GM18520 (cell line): ENCODE measurements around the gene IREB2.
"Not testable (repeated sequence)": the region's sequence is repeated elsewhere in the genome, so short reads cannot be mapped to it uniquely, and the experiment has no call there.

Experiments
- ATAC-seq: cut with Tn5 transposase; IDR thresholded peaks from one replicate; pipeline ENCODE4 v1.9.1; 2021; ENCODE audit not compliant: unreplicated experiment

IREB2 gene

GRCh38 chr15:78431955-78432354 lies 6.1 kb upstream of the IREB2 start:
- no peak for ATAC-seq

- no peak for ATAC-seq
Observed at GRCh38 chr15:78432664-78433063, 5.4 kb upstream of the IREB2 start.

DNA sequence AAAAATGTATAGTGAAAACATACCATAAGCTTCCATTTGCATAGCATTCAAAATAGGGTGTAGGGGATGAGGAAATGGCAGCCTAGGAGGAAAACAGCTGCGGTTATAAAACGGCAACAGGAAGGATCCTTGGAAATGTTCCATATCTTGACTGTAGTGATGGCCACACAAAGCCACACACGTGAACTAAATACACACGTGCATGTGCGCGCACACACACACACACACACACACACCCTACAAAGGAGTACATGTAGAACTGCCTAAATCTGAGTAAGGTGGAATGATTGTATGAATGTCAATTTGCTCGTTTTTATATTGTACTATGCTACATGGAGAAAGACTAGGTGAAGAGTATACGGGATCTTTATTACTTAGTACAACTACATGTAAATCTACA lies 3.9 kb upstream of the IREB2 start:
- ATAC-seq = no peak

GRCh38 chr15:78434711-78435110 lies 3.3 kb upstream of the IREB2 start:
- ATAC-seq = not testable (repeated sequence)

GRCh38 chr15:78437107-78437761 lies 782 bp upstream of the IREB2 start:
- ATAC-seq = no peak

DNA sequence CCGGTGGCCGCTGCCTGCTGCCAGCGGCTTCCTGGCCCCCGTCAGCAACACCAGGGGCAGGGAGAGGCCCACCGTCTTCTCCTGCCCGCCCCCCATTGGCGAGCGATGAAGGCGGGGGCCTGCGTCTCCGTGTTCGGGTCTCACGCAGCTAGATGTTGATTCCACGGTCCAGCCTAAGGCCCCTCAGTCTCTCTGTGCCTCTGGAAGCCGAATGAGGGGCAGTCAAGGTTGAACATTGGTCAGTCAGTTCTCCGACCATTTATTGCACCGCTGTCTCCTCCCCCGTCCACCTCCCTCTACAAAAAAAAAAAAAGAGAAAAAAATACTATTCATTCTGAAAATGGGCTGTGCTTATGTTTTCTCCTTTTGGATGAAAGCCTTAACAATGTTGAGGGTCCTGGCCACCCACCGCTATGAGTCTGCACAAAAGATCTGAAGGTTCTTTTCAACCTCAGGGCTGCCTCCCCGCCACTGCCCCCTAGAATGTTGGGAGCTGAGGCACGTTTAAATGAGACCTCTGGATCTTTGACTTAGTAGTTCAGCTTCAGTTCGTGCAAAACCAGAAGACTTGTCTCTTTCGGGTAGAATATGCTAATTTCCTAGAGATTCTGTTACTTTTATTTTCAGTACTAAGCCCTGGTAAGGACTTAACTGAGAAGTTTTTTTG lies 736 bp downstream of the IREB2 start:
- ATAC-seq = no peak

GRCh38 chr15:78440375-78441373 lies 2.7 kb downstream of the IREB2 start:
- ATAC-seq = no peak

DNA sequence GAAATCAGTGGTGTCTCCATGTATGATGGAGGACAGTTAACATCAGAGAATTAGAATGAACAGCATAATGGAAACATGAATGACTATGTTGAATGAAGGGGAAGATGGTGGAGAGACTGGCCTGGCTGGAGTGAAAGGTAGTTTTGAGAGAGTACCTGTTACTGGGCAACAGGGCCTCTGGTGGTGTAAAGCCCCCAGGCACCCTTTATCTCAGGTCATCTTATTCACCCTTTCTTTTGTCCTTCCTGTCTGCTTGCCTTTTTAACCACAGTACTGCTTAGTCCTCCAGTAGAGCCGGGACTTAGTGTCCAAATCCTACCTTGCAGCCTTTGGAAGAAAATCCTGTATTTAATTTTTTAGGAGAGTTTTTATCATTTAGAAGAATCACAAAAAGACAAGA lies 6.2 kb downstream of the IREB2 start:
- no peak for ATAC-seq

DNA sequence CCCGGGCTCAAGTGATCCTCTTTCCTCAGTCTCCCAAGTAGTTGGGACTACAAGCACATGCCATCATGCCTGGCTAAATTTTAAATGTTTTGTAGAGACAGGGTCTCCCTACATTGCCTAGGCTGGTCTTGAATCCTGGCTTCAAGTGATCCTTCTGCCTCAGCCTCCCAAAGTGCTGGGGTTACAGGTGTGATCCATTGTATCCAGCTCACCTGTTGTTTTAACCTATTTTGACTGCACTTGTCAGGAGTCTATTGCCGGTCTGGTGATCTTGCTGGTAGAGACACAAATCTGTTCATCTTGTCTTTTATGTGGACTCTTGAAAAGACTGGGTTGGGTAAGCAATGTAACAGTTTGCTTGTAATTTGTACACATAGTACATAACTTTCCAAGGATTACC lies 7.9 kb downstream of the IREB2 start:
- no peak for ATAC-seq

DNA sequence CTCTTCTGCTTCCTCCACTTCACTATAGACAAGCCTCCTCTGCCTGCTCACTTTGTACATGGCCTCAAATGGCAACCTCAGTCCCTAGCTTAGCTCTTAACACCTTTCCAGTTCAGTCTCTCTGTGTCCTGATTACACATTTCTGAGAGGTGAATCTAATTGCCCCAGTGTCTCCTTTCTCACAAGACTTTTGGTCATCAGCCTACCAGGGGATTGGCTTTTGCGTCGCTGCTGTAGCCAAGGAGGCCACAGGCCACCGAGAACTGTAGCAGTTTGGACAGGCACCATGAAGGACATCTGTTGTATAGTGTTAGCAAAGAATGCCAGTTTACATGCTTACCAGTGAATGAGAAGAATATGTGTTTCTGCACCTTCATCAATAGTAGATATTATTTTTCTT lies 8.5 kb downstream of the IREB2 start:
- ATAC-seq = no peak

DNA sequence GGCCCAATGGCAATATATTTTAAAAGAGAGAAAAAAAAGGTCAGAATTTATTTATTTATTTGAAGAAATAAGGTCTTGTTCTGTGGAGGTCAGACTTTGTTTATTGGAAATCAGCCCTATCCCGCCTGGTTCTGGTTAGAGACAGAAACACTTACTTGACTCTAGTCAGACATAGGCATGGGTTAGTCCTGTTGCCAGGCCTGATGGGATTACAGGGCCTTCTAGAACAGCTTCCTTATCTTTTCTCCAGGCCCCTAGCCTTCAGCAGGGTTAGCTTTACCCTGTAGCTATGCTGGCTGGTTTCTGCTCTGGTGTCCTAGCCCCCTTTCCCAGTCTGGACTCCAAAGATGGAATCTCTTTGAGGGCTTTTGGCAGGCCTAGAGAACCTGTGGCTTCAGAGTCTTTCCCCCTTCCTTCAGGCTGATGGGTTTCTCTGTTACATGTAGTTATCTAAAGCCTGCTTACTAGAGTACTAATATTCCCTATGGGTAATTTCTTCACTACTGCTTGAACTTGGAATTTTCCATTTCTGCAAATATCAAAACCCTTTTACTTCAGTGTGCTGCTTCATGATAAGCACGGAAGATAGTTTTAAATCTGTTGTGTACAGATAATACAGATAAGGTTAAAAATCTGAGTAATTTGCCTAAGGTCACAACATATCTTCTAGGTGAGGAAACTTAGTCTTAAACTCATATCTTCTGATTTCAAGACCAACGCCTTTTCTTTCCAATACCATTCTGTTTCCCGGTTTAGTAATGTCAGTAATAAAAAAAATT lies 10.6 kb downstream of the IREB2 start:
- no peak for ATAC-seq

GRCh38 chr15:78449220-78449999 lies 11.4 kb downstream of the IREB2 start:
- no peak for ATAC-seq

DNA sequence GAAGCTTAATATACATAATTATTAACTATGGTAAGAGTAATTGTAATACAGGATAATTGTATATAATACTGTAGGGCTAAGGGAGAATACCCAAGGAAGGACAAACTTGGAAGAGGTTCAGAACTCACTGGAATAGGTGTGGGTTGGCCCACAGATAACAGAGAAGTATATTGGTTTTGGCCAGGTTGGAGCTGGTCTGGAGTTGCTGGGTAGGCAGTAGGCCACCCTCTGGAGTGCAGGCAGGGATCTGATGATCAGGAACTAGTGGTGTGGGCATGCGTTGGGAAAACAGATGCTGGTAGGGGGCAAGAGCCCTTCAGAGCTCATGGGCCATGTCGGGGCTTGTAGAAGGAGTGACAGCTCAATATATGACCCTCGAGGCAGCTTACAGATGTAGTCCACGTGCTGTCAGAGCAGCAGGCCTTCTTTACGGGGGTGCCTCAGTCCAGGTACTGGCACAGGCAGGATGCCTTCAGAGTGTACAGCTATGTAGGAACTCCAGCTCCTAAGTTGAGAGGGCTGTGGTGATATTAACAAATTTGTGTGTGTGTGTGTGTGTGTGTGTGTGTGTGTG lies 12.4 kb downstream of the IREB2 start:
- no peak for ATAC-seq

- no peak for ATAC-seq
Observed at GRCh38 chr15:78452485-78452884, 14.5 kb downstream of the IREB2 start.

- ATAC-seq = no peak
Observed at GRCh38 chr15:78453447-78453846, 15.4 kb downstream of the IREB2 start.

DNA sequence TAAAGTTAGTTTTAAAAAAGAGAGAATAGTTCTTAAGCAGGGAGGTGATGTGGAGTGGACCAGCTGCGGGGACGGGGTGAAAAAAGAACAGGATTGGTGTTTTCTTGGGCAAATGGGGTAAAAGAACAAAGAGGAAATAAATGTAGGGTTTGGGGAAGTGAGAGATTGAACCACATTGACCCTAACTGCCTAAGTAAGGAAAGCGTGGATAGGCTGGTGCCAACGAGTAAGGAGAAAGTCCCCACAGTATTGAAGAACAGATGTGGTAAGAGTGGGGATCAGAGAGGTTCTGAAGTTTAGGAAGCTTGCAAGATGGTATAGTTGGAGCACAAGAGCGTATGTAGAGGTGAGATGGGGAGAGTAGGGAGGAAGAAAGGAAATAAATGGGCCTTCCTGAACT lies 17.0 kb downstream of the IREB2 start:
- no peak for ATAC-seq

GRCh38 chr15:78455749-78456148 lies 17.7 kb downstream of the IREB2 start:
- ATAC-seq = no peak

DNA sequence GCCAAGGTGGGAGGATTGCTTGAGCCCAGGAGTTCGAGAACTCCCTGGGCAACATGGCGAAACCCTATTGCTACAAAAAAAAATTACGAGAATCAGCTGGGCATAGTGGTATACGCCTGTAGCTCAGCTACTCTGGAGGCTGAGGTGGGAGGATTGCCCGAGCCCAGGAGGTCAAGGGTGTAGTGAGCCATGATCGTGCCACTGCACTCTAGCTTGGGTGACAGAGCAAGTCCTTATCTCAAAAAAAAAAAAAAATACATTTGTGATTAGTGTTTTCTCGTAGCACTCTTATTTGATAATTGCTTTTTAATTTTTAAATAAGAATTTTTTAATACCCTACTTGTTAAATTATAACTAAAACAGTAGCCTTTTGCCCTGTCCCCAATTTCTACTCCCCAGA lies 18.4 kb downstream of the IREB2 start:
- ATAC-seq = no peak

- ATAC-seq = no peak
Observed at GRCh38 chr15:78457101-78457500, 19.1 kb downstream of the IREB2 start.

DNA sequence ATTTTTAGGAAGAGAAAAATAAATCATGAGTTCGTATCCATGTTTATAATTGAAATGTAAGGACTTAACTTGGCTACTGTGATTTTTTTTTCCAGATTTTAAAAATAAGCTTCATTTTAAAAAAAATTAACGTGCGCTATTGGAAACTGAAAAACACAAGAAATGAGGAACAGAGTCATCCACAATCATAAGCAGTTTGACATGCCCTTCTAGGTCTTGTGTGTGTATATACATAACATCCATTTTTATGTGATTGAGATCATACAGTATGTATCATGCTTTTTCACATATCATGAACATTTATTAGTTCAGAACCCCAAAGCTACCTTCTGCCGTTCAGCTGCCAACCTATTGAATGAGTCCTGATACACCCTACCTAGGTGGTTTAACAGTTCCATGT lies 22.7 kb downstream of the IREB2 start:
- ATAC-seq = no peak
